ENCODE measurements around the gene WDR7. TPM values are rescaled to one million over a fixed set of nuclear protein-coding genes. Genes with fewer than 3 reads are reported as not detected.

Gene WDR7
- total RNA-seq, 3 donors from 2014 or later = 21.2 to 22.3 (median 22.1) TPM

DNA sequence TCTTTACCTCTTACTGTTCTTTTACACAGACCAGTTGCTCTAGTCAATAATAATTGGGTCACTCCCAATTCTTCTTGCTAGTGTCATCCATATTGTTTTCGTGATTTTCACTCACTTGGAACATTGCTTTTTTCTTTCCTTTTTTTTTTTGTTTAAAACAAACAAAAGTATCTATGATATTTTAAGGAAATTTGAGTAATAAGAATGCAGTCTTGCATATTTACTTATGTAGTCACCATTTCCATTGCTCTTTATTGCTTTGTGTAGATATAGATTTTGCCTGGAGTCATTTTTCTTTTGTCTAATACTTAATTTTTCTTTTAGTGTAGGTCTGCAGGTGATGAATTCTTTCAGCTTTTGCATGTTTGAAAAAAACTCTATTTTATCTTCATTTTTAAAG is 71.9 kb downstream of the WDR7 start:
- peaks cover 10% of the 10 kb centered on the region for H3K4me1 Mint-ChIP-seq (ENCODE audit: low read depth)
- DNase-seq (no peak), ATAC-seq (no peak)
- H3K27me3 Mint-ChIP-seq (ENCODE audit: low read depth) = no peaks in the 10 kb centered on the region
- no peak overlapping the region for H3K4me3 Mint-ChIP-seq
- H3K9me3 Mint-ChIP-seq = no peaks in the 10 kb centered on the region
- peaks cover 40% of the 10 kb centered on the region for H3K36me3 Mint-ChIP-seq (ENCODE audit: insufficient read depth)

- Mint-ChIP-seq H3K4me1 (ENCODE audit: low read depth) (peaks cover 10% of the 10 kb centered on the region), H3K9me3 (no peaks in the 10 kb centered on the region), H3K27me3 (ENCODE audit: low read depth) (no peaks in the 10 kb centered on the region), H3K4me3 (no peak overlapping the region), H3K36me3 (ENCODE audit: insufficient read depth) (peaks cover 40% of the 10 kb centered on the region)
- DNase-seq = no peak
- no peak for ATAC-seq
Observed at GRCh38 chr18:56723706-56724105, 72.5 kb downstream of the WDR7 start.

- ATAC-seq (no peak), DNase-seq (no peak)
- Mint-ChIP-seq H3K36me3 (ENCODE audit: insufficient read depth) (peaks cover 43% of the 10 kb centered on the region), H3K4me1 (ENCODE audit: low read depth) (peaks cover 10% of the 10 kb centered on the region), H3K4me3 (no peak overlapping the region), H3K9me3 (no peaks in the 10 kb centered on the region), H3K27me3 (ENCODE audit: low read depth) (no peaks in the 10 kb centered on the region)
Observed at GRCh38 chr18:56726906-56727305, 75.7 kb downstream of the WDR7 start.

DNA sequence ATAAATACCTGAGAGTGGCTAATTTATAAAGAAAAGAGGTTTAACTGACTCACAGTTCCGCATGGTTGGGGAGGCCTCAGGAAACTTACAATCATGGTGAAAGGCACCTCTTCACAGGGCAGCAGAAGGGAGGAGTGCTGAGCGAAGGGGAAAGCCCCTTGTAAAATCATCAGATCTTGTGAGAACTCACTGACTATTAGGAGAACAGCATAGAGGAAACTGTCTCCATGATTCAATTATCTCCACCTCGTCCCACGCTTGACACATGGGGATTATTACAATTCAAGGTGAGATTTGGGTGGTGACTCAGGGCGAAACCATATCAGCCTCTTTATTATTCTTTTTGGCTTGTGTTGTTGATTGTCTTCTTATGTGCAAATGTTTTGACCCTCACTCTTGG is 76.2 kb downstream of the WDR7 start:
- no peak overlapping the region for H3K4me3 Mint-ChIP-seq
- DNase-seq (no peak), ATAC-seq (peak; percentile 99 to 100)
- no peaks in the 10 kb centered on the region for H3K27me3 Mint-ChIP-seq (ENCODE audit: low read depth)
- peaks cover 43% of the 10 kb centered on the region for H3K36me3 Mint-ChIP-seq (ENCODE audit: insufficient read depth)
- no peaks in the 10 kb centered on the region for H3K9me3 Mint-ChIP-seq
- peaks cover 10% of the 10 kb centered on the region for H3K4me1 Mint-ChIP-seq (ENCODE audit: low read depth)

DNA sequence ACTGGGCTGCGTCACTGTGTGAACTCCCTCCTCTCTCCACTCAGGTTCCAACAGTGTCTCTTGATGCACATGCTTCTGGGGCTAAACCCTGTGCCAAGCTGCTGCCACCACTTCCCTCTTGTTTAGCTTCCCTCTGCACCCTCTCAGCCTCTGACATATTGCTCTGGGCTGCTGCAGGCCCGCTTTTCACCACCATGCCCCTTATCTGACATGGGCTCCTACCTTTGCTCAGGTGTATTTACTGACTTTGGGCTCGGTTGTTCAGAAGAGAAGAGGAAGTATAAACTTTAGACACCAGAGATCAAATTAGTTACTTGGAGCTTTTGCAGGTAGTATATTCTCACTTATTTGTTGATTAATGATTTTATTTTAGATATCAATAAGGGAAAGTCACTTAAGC is 77.6 kb downstream of the WDR7 start:
- peaks cover 10% of the 10 kb centered on the region for H3K4me1 Mint-ChIP-seq (ENCODE audit: low read depth)
- H3K9me3 Mint-ChIP-seq = no peaks in the 10 kb centered on the region
- H3K36me3 Mint-ChIP-seq (ENCODE audit: insufficient read depth) = peaks cover 41% of the 10 kb centered on the region

GRCh38 chr18:56738184-56738583 is 87.0 kb downstream of the WDR7 start:
- Mint-ChIP-seq H3K4me3 (no peak overlapping the region), H3K4me1 (ENCODE audit: low read depth) (peaks cover 8% of the 10 kb centered on the region), H3K9me3 (no peaks in the 10 kb centered on the region), H3K27me3 (ENCODE audit: low read depth) (no peaks in the 10 kb centered on the region), H3K36me3 (ENCODE audit: insufficient read depth) (peaks cover 47% of the 10 kb centered on the region)
- ATAC-seq = no peak
- no peak for DNase-seq

More for the DNA sequence above, 77.6 kb downstream of the WDR7 start:
- Mint-ChIP-seq H3K4me3 (no peak overlapping the region), H3K27me3 (ENCODE audit: low read depth) (no peaks in the 10 kb centered on the region)
- ATAC-seq (no peak), DNase-seq (no peak)

GRCh38 chr18:56739731-56740130 is 88.6 kb downstream of the WDR7 start:
- Mint-ChIP-seq H3K4me3 (no peak overlapping the region), H3K27me3 (ENCODE audit: low read depth) (no peaks in the 10 kb centered on the region), H3K36me3 (ENCODE audit: insufficient read depth) (peaks cover 37% of the 10 kb centered on the region), H3K9me3 (no peaks in the 10 kb centered on the region), H3K4me1 (ENCODE audit: low read depth) (peaks cover 8% of the 10 kb centered on the region)
- no peak for ATAC-seq
- DNase-seq = no peak

- Mint-ChIP-seq H3K4me1 (ENCODE audit: low read depth) (peaks cover 8% of the 10 kb centered on the region), H3K4me3 (no peak overlapping the region), H3K36me3 (ENCODE audit: insufficient read depth) (peaks cover 28% of the 10 kb centered on the region), H3K27me3 (ENCODE audit: low read depth) (no peaks in the 10 kb centered on the region), H3K9me3 (no peaks in the 10 kb centered on the region)
- no peak for ATAC-seq
- no peak for DNase-seq
Observed at GRCh38 chr18:56740645-56741044, 89.5 kb downstream of the WDR7 start.

- peaks cover 18% of the 10 kb centered on the region for H3K36me3 Mint-ChIP-seq (ENCODE audit: insufficient read depth)
- H3K4me1 Mint-ChIP-seq (ENCODE audit: low read depth) = peaks cover 12% of the 10 kb centered on the region
- H3K4me3 Mint-ChIP-seq = no peak overlapping the region
- ATAC-seq (no peak), DNase-seq (no peak)
- H3K9me3 Mint-ChIP-seq = no peaks in the 10 kb centered on the region
- no peaks in the 10 kb centered on the region for H3K27me3 Mint-ChIP-seq (ENCODE audit: low read depth)
Observed at GRCh38 chr18:56741685-56742084, 90.5 kb downstream of the WDR7 start.

- Mint-ChIP-seq H3K4me1 (ENCODE audit: low read depth) (peaks cover 23% of the 10 kb centered on the region), H3K36me3 (ENCODE audit: insufficient read depth) (peaks cover 10% of the 10 kb centered on the region), H3K9me3 (no peaks in the 10 kb centered on the region), H3K27me3 (ENCODE audit: low read depth) (no peaks in the 10 kb centered on the region), H3K4me3 (no peak overlapping the region)
- ATAC-seq = peak; percentile 27 to 29
- no peak for DNase-seq
Observed at GRCh38 chr18:56743115-56743514, 92.0 kb downstream of the WDR7 start.

DNA sequence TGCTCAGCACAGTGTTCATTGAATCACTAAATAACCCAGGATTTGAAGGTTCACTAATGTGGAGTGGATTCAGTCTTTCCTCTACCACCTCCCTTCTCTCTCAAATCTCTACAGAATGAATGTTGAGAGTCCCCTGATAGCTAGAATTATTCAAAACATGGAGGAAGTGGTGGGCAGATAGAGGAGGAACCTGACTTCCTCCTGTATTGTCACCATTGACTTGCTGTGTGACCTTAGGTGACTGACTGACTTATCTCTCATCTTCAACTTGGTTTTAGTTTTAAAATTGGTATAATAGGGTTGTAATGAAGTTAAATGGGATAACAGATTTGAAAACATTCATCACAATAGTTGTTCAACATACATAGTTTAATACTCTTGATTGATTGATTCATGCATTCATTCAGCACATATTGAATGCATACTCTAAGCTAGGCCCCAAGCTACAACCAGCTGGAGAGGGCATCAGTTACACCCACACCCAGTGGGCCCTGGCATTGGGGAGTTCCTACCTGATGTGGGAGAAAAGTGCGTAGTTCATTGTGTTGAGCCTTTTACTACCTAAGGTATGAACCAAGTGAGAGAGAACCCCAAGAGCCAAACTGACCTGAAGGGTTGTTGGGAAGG is 96.0 kb downstream of the WDR7 start:
- Mint-ChIP-seq H3K27me3 (ENCODE audit: low read depth) (no peaks in the 10 kb centered on the region), H3K36me3 (ENCODE audit: insufficient read depth) (peaks cover 3% of the 10 kb centered on the region), H3K4me1 (ENCODE audit: low read depth) (peaks cover 23% of the 10 kb centered on the region), H3K4me3 (no peak overlapping the region), H3K9me3 (no peaks in the 10 kb centered on the region)
- DNase-seq = no peak
- peak; percentile 80 to 85 for ATAC-seq

- no peaks in the 10 kb centered on the region for H3K27me3 Mint-ChIP-seq (ENCODE audit: low read depth)
- H3K36me3 Mint-ChIP-seq (ENCODE audit: insufficient read depth) = peaks cover 3% of the 10 kb centered on the region
- no peak overlapping the region for H3K4me3 Mint-ChIP-seq
- peaks cover 23% of the 10 kb centered on the region for H3K4me1 Mint-ChIP-seq (ENCODE audit: low read depth)
- DNase-seq = no peak
- H3K9me3 Mint-ChIP-seq = no peaks in the 10 kb centered on the region
- no peak for ATAC-seq
Observed at GRCh38 chr18:56747857-56748256, 96.7 kb downstream of the WDR7 start.

DNA sequence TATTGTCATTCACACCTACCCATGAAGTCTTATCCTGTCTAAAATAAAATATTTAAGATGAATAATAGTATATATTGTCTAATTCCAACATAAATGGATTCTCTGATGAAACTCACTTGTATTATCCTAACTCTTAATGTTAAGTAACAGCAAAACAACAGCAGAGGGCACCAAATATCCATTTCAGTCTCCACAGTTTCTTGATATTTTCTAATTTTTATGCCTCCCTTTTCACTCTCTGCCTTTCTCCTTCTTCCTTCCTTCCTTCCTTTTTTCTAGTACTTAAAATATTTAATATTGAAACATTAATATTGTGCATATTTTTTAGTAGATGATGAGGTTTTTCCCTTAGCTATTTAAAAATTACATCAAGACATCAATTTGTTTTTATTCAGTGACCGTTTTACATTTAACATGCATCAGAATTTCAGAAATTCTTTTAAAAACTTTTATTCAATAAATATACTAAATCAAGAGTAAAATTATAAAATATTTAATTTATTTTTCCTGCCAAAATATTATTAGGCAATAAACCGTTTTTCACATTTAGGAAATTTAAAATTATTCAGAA is 97.6 kb downstream of the WDR7 start:
- Mint-ChIP-seq H3K4me1 (ENCODE audit: low read depth) (peaks cover 23% of the 10 kb centered on the region), H3K27me3 (ENCODE audit: low read depth) (no peaks in the 10 kb centered on the region), H3K9me3 (no peaks in the 10 kb centered on the region), H3K4me3 (no peak overlapping the region), H3K36me3 (ENCODE audit: insufficient read depth) (peaks cover 3% of the 10 kb centered on the region)
- DNase-seq (no peak), ATAC-seq (no peak)

DNA sequence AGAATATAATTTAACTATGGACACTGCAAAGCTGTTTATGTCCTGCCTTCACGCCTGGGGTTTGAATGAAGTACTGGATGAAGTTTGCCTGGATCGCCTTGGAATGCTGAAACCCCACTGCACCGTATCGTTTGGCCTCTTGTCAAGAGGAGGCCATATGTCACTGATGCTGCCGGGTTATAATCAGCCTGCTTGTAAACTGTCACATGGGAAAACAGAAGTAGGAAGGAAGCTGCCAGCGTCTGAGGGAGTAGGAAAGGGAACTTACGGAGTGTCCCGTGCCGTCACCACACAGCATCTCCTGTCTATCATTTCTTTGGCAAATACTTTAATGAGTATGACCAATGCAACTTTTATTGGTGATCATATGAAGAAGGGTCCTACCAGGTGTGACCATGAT is 105.8 kb downstream of the WDR7 start:
- Mint-ChIP-seq H3K9me3 (no peaks in the 10 kb centered on the region), H3K4me1 (ENCODE audit: low read depth) (peaks cover 2% of the 10 kb centered on the region), H3K4me3 (no peak overlapping the region), H3K36me3 (ENCODE audit: insufficient read depth) (peaks cover 18% of the 10 kb centered on the region), H3K27me3 (ENCODE audit: low read depth) (no peaks in the 10 kb centered on the region)
- no peak for DNase-seq
- no peak for ATAC-seq

DNA sequence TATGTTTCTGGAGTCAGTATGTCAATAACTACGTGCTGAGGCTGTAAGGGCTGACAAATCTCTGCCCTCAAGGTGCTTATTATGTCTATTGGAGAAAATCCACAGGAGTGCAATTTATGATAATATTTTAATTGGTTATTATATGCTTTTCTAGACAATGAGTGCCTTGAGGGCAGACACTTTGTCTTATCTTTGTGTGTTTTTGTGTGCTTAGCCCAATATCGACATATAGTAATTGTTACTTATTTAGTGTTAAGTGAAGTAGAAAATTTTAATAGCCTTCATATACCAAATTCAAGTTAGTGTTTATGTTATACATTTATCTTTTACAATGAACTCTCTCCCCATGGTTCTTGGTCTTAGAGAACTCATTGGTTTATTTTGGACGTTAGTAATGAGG is 118.9 kb downstream of the WDR7 start:
- Mint-ChIP-seq H3K4me3 (no peak overlapping the region), H3K36me3 (ENCODE audit: insufficient read depth) (peaks cover 23% of the 10 kb centered on the region), H3K9me3 (no peaks in the 10 kb centered on the region), H3K27me3 (ENCODE audit: low read depth) (no peaks in the 10 kb centered on the region), H3K4me1 (ENCODE audit: low read depth) (no peaks in the 10 kb centered on the region)
- ATAC-seq = no peak
- DNase-seq = no peak
